ENCODE measurements around the gene NUMA1. TPM values are rescaled to one million over a fixed set of nuclear protein-coding genes. Genes with fewer than 3 reads are reported as not detected.

The NUMA1 gene
- total and polyA plus RNA-seq, 9 of the 15 experiments (the other 6 are each of a cell fraction or from before 2014, with no cell fraction given) = 4.1 to 104 (median 51.2) TPM

- TF ChIP-seq THRB (CRISPR knock-in tag; conservative IDR thresholded peaks at IDR 0.05) (no peak), SRSF9 (IDR thresholded peaks at IDR 0.05; ENCODE audit: borderline replicate concordance, low read depth, low read length) (no peak)
Measured at GRCh38 chr11:71964641-71965040, 115.7 kb downstream of the NUMA1 start (continued).

GRCh38 chr11:71963468-71963867 lies 116.9 kb downstream of the NUMA1 start:
- H3K4me1 ChIP-seq (replicated peaks in 1 of 2; ENCODE audit: control insufficient read depth in 2 of 2, insufficient read depth in 2 of 2, low read length in 2 of 2) = peaks cover 3 to 4% of the 10 kb centered on the region in 2 experiments; a peak in 3 of 5 replicates
- FAIRE-seq = no peak
- no TSS peak for BruUV-seq (replicated peaks)
- H2AFZ ChIP-seq (ENCODE audit: low read depth, low read length) = no peak overlapping the region
- 92% methylated on average over 8 of the region's 8 CpGs for WGBS (ENCODE audit: insufficient coverage, low coverage, missing lambda C conversion rate)
- H3K4me3 ChIP-seq = no peak overlapping the region
- CTCF ChIA-PET (ENCODE audit: low intra/inter-chr PET ratio) = no interaction called here
- ATAC-seq = no peak
- TF ChIP-seq ZNF507 (tag; conservative IDR thresholded peaks at IDR 0.05) (peak; percentile 95), ZNF354B (CRISPR knock-in tag; IDR thresholded peaks at IDR 0.05) (peak; percentile 65), GTF2E2 (tag; IDR thresholded peaks at IDR 0.05) (no peak)
- no peak overlapping the region for H3K27ac ChIP-seq (ENCODE audit: extremely low read depth, low read depth, low read length)
- in situ Hi-C loops (cut with MboI) = no loop called here
- no peaks in the 10 kb centered on the region for H4K20me1 ChIP-seq (replicated peaks; ENCODE audit: control insufficient read depth, insufficient read depth, low read length)
- peaks cover 6% of the 10 kb centered on the region; the same call in 1 of the 3 replicates for H3K79me2 ChIP-seq (ENCODE audit: control insufficient read depth, insufficient read depth, low read length)
- H3K9ac ChIP-seq (ENCODE audit: insufficient read depth in 1 of 2, low read depth in 2 of 2, low read length in 2 of 2) = no peak overlapping the region
- no peaks in the 10 kb centered on the region for H3K9me1 ChIP-seq (ENCODE audit: control insufficient read depth, insufficient read depth, low read length)
- peaks cover 58% of the 10 kb centered on the region for H3K36me3 ChIP-seq (ENCODE audit: control insufficient read depth, insufficient read depth, low read length)
- no peak for DNase-seq (ENCODE audit: extremely low read depth in 1 of 4, low spot score in 3 of 4)
- intact Hi-C loops (cut with micrococcal nuclease) = no loop called here
- POLR2A ChIA-PET = no interaction called here
- H3K9me3 ChIP-seq (replicated peaks; ENCODE audit: control insufficient read depth, insufficient read depth, low read depth, low read length) = no peaks in the 10 kb centered on the region
- no peaks in the 10 kb centered on the region for H3K27me3 ChIP-seq (ENCODE audit: control insufficient read depth in 2 of 2, insufficient read depth in 2 of 2, low read length in 2 of 2)
- H3K4me2 ChIP-seq (ENCODE audit: insufficient read depth, low read length) = no peak overlapping the region

All from K562 (cell line).